Measurements from ENCODE around the gene APOB.
"Not testable (repeated sequence)": the region's sequence is repeated elsewhere in the genome, so short reads cannot be mapped to it uniquely, and the experiment has no call there.

APOB gene

GRCh38 chr2:21033237-21034155 is 10.4 kb downstream of the APOB start:
- no peak for DNase-seq

DNA sequence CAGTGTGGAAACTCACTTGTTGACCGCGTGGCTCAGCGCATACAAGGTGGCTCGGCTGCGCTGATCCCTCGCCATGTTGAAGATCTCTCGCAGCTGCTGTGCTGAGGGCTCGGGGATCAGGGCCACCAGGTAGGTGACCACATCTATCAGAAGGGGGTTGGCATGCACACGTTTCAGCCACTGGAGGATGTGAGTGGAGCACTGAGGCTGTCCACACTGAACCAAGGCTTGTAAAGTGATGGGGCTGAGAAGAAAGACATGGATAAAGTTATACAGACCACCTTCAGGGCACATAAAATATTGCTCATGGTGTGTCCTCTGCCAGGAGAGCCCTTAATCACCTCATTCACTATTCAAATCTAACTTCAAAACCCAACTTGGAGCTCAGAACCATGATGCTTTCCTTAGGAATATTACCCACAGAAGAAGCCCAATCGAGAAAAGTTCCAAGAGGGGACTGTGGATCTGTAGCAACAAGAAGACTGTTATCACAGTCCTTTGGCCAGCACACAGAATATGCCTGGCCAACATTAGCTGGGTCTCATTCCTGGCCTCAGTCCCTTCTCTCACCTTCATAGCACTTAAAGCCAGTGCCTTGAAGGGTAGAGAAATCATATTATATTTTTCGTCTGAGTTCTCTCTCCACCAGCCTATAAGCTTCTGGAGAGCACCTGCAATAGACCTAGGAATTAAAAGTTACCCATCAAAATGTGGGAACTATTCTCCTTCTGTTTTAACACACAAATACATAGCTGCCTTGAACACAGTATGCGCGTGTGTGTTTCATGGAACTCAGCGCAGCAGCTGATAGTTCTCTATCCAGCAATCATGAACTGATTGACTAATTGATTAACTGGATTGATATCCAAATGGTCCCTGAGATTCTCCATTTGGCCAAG is 11.3 kb downstream of the APOB start:
- DNase-seq = no peak

DNA sequence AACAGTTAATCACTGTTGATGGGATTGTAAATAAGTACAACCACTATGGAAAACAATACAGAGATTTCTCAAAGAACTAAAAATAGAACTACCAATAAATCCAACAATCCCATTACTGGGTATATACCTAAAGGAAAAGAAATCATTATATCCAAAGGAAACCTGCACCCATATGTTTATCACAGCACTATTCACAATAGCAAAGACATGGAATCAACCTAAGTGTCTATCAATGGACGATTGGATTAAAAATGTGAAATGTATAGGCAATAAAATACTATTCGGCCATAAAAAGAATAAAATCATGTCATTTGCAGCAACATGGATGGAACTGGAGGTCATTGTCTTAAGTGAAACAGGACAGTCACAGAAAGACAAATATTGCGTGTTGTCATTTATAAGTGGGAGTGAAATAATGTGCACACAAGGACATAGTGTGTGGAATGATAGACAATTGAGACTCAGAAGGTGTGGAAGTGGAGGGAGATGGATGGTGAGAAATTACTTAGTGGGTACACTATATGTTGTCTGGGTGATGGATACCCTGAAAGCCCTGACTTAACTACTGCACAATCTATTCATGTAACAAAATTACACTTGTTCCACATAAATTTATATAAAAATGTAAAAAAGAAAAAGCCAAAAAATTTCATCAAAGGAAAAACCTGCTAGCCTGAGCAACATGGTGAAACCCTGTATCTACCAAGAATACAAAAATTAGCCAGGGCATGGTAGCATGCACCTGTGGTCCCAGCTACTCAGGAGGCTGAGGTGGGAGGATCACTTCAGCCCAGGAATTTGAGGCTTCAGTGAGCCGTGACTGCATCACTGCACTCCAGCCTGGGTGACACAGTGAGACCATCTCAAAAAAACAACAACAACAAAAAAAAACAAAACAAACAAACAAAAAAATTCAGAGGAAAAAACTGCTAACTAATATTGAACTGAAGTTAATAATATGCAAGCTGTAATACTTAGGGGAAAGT is 12.6 kb downstream of the APOB start:
- DNase-seq = no peak

DNA sequence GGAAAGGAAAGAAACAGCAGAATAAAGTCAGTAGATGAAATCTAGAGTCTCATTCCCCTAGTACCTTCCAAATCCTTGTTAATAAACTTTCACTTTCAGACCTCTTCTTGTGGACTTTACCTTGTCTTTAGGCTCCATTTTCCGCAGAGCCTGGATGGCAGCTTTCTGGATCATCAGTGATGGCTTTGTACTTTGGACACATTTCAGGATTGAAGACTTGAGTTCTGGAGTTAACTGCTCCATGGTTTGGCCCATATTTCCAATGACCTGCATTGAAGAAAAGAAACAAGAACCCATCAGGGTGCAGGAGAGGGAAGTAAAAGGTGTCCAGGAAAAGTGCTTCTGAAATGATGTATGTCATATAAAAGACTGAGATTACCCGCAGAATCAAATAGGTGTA is 14.4 kb downstream of the APOB start:
- DNase-seq = no peak

DNA sequence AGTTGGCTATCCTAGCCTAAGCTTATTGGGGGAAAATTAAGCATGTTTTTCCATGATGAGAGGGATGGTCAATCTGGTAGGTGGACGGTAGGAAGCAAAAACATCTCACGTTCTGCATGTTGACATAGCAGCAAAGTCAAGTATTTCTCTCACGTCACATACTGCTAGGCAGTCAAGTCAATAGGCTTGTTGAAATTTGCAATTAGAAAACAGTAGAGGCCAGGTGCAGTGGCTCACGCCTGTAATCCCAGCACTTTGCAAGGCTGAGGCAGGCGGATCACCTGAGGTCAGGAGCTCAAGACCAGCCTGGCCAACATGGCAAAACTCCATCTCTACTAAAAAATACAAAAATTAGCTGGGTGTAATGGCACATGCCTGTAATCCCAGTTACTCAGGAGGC is 14.9 kb downstream of the APOB start:
- DNase-seq = not testable (repeated sequence)

- no peak for DNase-seq
Measured at GRCh38 chr2:21028021-21028947, 15.6 kb downstream of the APOB start.

DNA sequence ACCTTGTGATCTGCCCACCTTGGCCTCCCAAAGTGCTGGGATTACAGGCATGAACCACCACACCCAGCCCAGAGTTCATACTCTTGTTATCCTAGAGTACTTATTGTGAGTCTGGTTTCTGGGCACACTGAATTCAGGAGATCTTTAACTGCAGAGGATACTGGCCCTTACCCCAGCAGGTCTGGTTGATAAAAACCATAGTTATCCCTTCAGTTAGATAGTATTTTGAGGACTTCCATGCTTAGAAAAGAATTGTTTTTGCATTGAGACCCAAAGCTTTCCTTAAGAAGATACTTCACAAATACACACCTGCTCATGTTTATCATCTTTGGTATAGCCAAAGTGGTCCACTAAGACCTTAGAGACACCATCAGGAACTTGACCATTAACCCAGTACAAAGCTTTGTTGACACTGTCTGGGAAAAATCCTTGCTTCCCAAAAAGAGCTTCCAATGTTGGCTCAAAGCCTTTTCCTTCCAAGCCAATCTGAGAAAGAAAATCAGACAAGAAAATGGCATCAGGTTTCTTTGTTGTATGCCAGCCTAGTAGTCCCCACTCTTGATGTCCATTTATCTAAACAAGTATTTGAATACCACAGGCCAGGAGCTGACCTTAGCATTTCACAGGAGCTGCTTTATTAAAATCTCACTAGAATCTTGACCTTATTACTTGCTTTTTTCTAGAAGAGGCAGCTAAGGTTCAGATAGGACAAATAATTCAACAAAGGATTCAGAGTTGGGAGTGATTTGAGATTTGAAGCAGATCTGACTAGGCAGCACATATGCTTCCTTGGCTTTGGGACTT is 17.2 kb downstream of the APOB start:
- no peak for DNase-seq

- no peak for DNase-seq
Measured at GRCh38 chr2:21025690-21026478, 18.0 kb downstream of the APOB start.

- no peak for DNase-seq
Measured at GRCh38 chr2:21024722-21025389, 19.0 kb downstream of the APOB start.

DNA sequence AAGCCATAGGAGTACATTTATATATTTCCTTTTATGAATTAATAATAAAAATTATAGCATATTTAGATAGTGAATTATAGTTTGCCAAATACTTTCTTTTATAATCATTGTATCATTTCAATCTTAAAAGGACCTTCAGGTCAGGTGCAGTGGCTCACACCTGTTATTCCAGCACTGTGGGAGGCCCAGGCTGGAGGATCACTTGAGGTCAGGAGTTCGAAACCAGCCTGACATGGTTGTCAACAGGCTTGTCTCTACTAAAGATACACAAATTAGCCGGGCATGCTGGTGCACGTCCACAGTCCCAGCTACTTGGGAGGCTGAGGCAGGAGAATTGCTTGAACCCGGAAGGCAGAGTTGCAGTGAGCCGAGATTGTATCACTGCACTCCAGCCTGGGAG is 19.7 kb downstream of the APOB start:
- DNase-seq = no peak

DNA sequence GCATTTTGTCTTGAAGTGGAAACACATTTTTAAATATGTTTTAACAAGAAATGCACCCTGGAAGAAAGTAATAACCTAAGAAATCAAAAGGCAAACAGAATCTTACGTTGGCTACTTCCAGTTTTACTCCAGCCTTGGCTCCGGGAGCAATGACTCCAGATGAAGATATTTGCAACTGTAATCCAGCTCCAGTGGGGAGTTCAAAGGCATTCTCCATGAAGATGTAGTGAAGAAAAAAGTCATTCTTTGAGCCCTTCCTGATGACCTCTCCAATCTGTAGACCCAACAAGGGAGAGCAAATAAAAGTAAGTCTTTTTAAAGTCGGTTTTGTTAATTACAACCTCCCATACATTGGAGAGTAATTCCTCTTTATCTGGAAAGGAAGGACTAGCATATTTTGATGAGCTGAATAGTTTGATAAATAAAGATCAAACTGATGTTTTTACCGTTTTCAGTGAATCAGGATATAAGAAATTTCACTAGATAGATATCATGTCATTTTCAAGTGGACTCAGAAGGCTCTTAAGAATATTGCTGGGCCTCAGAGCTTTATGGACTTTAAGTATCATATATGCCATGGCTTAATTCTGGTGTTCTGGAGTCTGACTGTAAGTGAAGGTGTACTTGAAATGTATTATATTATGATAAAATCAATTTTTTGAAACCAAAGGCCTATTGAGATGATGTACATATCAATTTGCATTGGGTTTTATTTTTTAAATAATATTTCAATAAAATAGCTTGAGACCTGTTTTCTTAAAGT is 20.3 kb downstream of the APOB start:
- no peak for DNase-seq

- no peak for DNase-seq
Measured at GRCh38 chr2:21022792-21023367, 21.0 kb downstream of the APOB start.

GRCh38 chr2:21021430-21021829 is 22.4 kb downstream of the APOB start:
- no peak for DNase-seq

- no peak for DNase-seq
Measured at GRCh38 chr2:21020668-21021288, 23.1 kb downstream of the APOB start.

GRCh38 chr2:21020031-21020667 is 23.7 kb downstream of the APOB start:
- no peak for DNase-seq

- DNase-seq = no peak
Measured at GRCh38 chr2:21019678-21020021, 24.2 kb downstream of the APOB start.
